ENCODE results near the gene ACVR2B. TPM values are rescaled to one million over a fixed set of nuclear protein-coding genes. Genes with fewer than 3 reads are reported as not detected.

The ACVR2B gene
- total and polyA plus RNA-seq, 2 of the 13 experiments (the other 11 are each of a cell fraction or from before 2014, with no cell fraction given), result 10.0 to 12.7 TPM

DNA sequence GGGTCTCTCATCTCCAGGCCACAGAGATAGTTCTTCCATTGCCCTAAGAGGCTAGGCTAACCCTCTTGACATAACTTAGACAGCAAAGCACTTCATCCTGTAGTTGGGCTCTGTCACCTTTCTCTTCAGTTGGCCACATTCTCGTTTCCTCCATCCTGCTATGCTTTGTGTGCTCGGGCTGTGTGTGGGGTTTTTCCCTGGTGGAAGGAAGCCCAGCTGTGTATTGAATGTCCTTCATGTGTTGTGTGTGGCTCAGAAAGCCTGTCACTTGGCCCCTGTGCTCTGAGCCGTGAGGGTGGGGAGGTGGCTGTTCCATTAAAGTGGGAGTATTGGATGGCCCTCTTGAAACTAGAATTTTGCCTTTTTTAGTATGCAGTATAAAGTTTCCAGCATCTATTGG lies 33.6 kb downstream of the ACVR2B start:
- CTCF ChIA-PET (ENCODE audit: low intra/inter-chr PET ratio, low total read pairs), result no interaction called here
- Histone ChIP-seq H3K4me3 (replicated peaks in 1 of 3; ENCODE audit: insufficient read depth in 1 of 3, low read depth in 2 of 3, low read length in 3 of 3) (no peak overlapping the region), H2AFZ (ENCODE audit: low read length) (no peak overlapping the region), H3K4me1 (ENCODE audit: insufficient read depth, low read length) (no peaks in the 10 kb centered on the region), H3K79me2 (ENCODE audit: insufficient read depth, low read length) (no peaks in the 10 kb centered on the region), H3K36me3 (replicated peaks in 1 of 2; ENCODE audit: control insufficient read depth in 1 of 2, insufficient read depth in 2 of 2, low read length in 2 of 2) (peaks cover 16 to 24% of the 10 kb centered on the region in 2 experiments), H3K9ac (ENCODE audit: insufficient read depth, low read depth, low read length) (no peak overlapping the region), H3K4me2 (ENCODE audit: low read depth, low read length) (no peak overlapping the region), H3K27me3 (ENCODE audit: control insufficient read depth in 1 of 2, insufficient read depth in 2 of 2, low read length in 2 of 2) (no peaks in the 10 kb centered on the region), H3K27ac (ENCODE audit: extremely low read length, insufficient read depth, low read length) (no peak overlapping the region), H4K20me1 (ENCODE audit: insufficient read depth, low read length) (no peaks in the 10 kb centered on the region), H3K9me3 (ENCODE audit: low read length) (no peaks in the 10 kb centered on the region)
- FAIRE-seq, result no peak
- BruUV-seq (replicated peaks), result no TSS peak
- WGBS (ENCODE audit: low lambda C conversion rate), result 93% methylated on average over 3 of the region's 3 CpGs
- intact Hi-C loops (cut with micrococcal nuclease; ENCODE audit: unreplicated experiment) (no loop called here), in situ Hi-C loops (cut with HindIII; ENCODE audit: extremely low pct_ligation_motif_present, low pct_unique_long_range_greater_than_20kb) (no loop called here)
- no peak for DNase-seq (ENCODE audit: low spot score)
- ATAC-seq, result no peak
- POLR2A ChIA-PET, result no interaction called here
- no peak for TF ChIP-seq ZNF788 (CRISPR knock-in tag; IDR thresholded peaks at IDR 0.05; ENCODE audit: borderline replicate concordance)

- H3K9me3 ChIP-seq (ENCODE audit: low read length), result no peaks in the 10 kb centered on the region
- no peaks in the 10 kb centered on the region for H4K20me1 ChIP-seq (ENCODE audit: insufficient read depth, low read length)
- no peaks in the 10 kb centered on the region for H3K79me2 ChIP-seq (ENCODE audit: insufficient read depth, low read length)
- H3K9ac ChIP-seq (ENCODE audit: insufficient read depth, low read depth, low read length), result no peak overlapping the region
- H2AFZ ChIP-seq (ENCODE audit: low read length), result no peak overlapping the region
- CTCF ChIA-PET (ENCODE audit: low intra/inter-chr PET ratio, low total read pairs), result no interaction called here
- no peak overlapping the region for H3K27ac ChIP-seq (ENCODE audit: extremely low read length, insufficient read depth, low read length)
- POLR2A ChIA-PET, result no interaction called here
- WGBS (ENCODE audit: low lambda C conversion rate), result 83% methylated on average over 2 of the region's 2 CpGs
- BruUV-seq (replicated peaks), result no TSS peak
- no peak overlapping the region for H3K4me3 ChIP-seq (replicated peaks in 1 of 3; ENCODE audit: insufficient read depth in 1 of 3, low read depth in 2 of 3, low read length in 3 of 3)
- no peaks in the 10 kb centered on the region for H3K4me1 ChIP-seq (ENCODE audit: insufficient read depth, low read length)
- no peak for ATAC-seq
- no peak overlapping the region for H3K4me2 ChIP-seq (ENCODE audit: low read depth, low read length)
- intact Hi-C loops (cut with micrococcal nuclease; ENCODE audit: unreplicated experiment), result no loop called here
- H3K36me3 ChIP-seq (replicated peaks in 1 of 2; ENCODE audit: control insufficient read depth in 1 of 2, insufficient read depth in 2 of 2, low read length in 2 of 2), result peaks cover 5 to 9% of the 10 kb centered on the region in 2 experiments; a peak in 4 of 5 replicates
- in situ Hi-C loops (cut with HindIII; ENCODE audit: extremely low pct_ligation_motif_present, low pct_unique_long_range_greater_than_20kb), result no loop called here
- no peak for DNase-seq (ENCODE audit: low spot score)
- H3K27me3 ChIP-seq (ENCODE audit: control insufficient read depth in 1 of 2, insufficient read depth in 2 of 2, low read length in 2 of 2), result no peaks in the 10 kb centered on the region
- FAIRE-seq, result no peak
- TF ChIP-seq TBX2 (CRISPR knock-in tag; IDR thresholded peaks at IDR 0.05; ENCODE audit: borderline replicate concordance), result no peak
- no peak for TF ChIP-seq U2AF2 (IDR thresholded peaks at IDR 0.05; ENCODE audit: low read depth, low read length)
- TF ChIP-seq ZSCAN20 (CRISPR knock-in tag; IDR thresholded peaks at IDR 0.05; ENCODE audit: borderline replicate concordance), result no peak
- TF ChIP-seq ZNF564 (CRISPR knock-in tag; IDR thresholded peaks at IDR 0.05), result no peak
- TF ChIP-seq MTA1 (CRISPR knock-in tag; IDR thresholded peaks at IDR 0.05; ENCODE audit: borderline replicate concordance), result no peak
- no peak for TF ChIP-seq ZNF205 (CRISPR knock-in tag; IDR thresholded peaks at IDR 0.05)
- TF ChIP-seq MED1 (CRISPR knock-in tag; IDR thresholded peaks at IDR 0.05), result no peak
- no peak for TF ChIP-seq ZKSCAN5 (CRISPR knock-in tag; IDR thresholded peaks at IDR 0.05)
- TF ChIP-seq TARDBP (CRISPR knock-in tag; IDR thresholded peaks at IDR 0.05), result no peak
- TF ChIP-seq, protein P1, sequence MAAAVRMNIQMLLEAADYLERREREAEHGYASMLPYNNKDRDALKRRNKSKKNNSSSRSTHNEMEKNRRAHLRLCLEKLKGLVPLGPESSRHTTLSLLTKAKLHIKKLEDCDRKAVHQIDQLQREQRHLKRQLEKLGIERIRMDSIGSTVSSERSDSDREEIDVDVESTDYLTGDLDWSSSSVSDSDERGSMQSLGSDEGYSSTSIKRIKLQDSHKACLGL (CRISPR knock-in tag; IDR thresholded peaks at IDR 0.05), result no peak
- no peak for TF ChIP-seq YEATS2 (CRISPR knock-in tag; IDR thresholded peaks at IDR 0.05; ENCODE audit: borderline replicate concordance)
- TF ChIP-seq ZNF432 (CRISPR knock-in tag; IDR thresholded peaks at IDR 0.05; ENCODE audit: borderline replicate concordance), result no peak
- TF ChIP-seq, protein P2, sequence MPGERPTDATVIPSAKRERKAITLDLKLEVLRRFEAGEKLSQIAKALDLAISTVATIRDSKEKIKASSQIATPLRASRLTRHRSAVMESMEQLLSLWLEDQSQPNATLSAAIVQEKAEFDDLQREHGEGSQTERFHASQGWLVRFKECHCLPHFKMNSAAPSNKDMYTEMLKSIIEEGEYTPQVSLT (CRISPR knock-in tag; IDR thresholded peaks at IDR 0.05; ENCODE audit: borderline replicate concordance, low read depth), result no peak
- TF ChIP-seq ZNF10 (CRISPR knock-in tag; IDR thresholded peaks at IDR 0.05; ENCODE audit: borderline replicate concordance, low read depth), result no peak
- no peak for TF ChIP-seq SMAD9 (CRISPR knock-in tag; IDR thresholded peaks at IDR 0.05)
- TF ChIP-seq ZZZ3 (CRISPR knock-in tag; IDR thresholded peaks at IDR 0.05; ENCODE audit: borderline replicate concordance), result no peak
- TF ChIP-seq, protein P3, sequence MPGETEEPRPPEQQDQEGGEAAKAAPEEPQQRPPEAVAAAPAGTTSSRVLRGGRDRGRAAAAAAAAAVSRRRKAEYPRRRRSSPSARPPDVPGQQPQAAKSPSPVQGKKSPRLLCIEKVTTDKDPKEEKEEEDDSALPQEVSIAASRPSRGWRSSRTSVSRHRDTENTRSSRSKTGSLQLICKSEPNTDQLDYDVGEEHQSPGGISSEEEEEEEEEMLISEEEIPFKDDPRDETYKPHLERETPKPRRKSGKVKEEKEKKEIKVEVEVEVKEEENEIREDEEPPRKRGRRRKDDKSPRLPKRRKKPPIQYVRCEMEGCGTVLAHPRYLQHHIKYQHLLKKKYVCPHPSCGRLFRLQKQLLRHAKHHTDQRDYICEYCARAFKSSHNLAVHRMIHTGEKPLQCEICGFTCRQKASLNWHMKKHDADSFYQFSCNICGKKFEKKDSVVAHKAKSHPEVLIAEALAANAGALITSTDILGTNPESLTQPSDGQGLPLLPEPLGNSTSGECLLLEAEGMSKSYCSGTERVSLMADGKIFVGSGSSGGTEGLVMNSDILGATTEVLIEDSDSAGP (CRISPR knock-in tag; IDR thresholded peaks at IDR 0.05; ENCODE audit: borderline replicate concordance), result no peak
- no peak for TF ChIP-seq ZNF878 (CRISPR knock-in tag; IDR thresholded peaks at IDR 0.05)
Measured at GRCh38 chr3:38488949-38489348, 35.3 kb downstream of the ACVR2B start.

Measured in HepG2 (cell line).